HepG2 (cell line): ENCODE results near the gene CRHR1. TPM values are rescaled to one million over a fixed set of nuclear protein-coding genes. Genes with fewer than 3 reads are reported as not detected.

Experiments used
- ATAC-seq: fragments of 200-7000 bp; cut with Tn5 transposase; 3 replicates; pipeline ENCODE4 v1.9.1; 2020; ENCODE audit warnings: mild to moderate bottlenecking, moderate library complexity
- BruUV-seq: library from RNA; stranded (reverse); fragments of 400-500 nt; replicated peaks from 2 replicates; lab custom pipeline; 2021; lab: Mats Ljungman, UMichigan
- CTCF ChIA-PET: fragments of 300-600 bp; formaldehyde crosslinking; extraction: SDS; loops from one replicate; lab custom pipeline; 2021; ENCODE audit warnings: low total read pairs, inconsistent platforms, low intra/inter-chr PET ratio; lab: Yijun Ruan, JAX
- POLR2A ChIA-PET: fragments of 350-600 bp; sonication (Branson Sonifier 250); formaldehyde crosslinking; loops from one replicate; lab custom pipeline; 2020; ENCODE audit warnings: antibody characterized with exemption, inconsistent platforms; lab: Yijun Ruan, JAX
- DNase-seq: peaks from one replicate; pipeline ENCODE4 v3.0.0-alpha.2; 2015; ENCODE audit warnings: low spot score
- FAIRE-seq: peaks from 3 replicates; lab custom pipeline; 2011; peaks lifted over from hg19 to GRCh38; lab: Jason Lieb, UNC
- H2AFZ ChIP-seq: one replicate; pipeline ENCODE4 v1.6.1; 2011; ENCODE audit warnings: low read length, inconsistent platforms
- H3K27ac ChIP-seq: fragments of 300-600 bp; 3 replicates; pipeline ENCODE4 v1.8.0; 2011; ENCODE audit warnings: mixed run types, mild to moderate bottlenecking, mixed read lengths, low read length, inconsistent platforms; ENCODE audit not compliant: insufficient read depth; ENCODE audit errors: extremely low read length
- H3K27me3 ChIP-seq, 2 experiments: fragments of 200-600 bp in 1 of 2; 2 replicates in 1 of 2; 3 replicates in 1 of 2; pipeline versions ENCODE4 v1.6.0 to v1.8.0; 2011; ENCODE audit warnings: low read length in 2 of 2, mild to moderate bottlenecking in 2 of 2, moderate library complexity in 2 of 2, inconsistent platforms in 1 of 2; ENCODE audit not compliant: insufficient read depth in 2 of 2, control insufficient read depth in 1 of 2
- H3K36me3 ChIP-seq, 2 experiments: fragments of 200-600 bp in 1 of 2; replicated peaks in 1 of 2; 2 replicates in 1 of 2; 3 replicates in 1 of 2; pipeline versions ENCODE4 v1.5.1 to v1.8.0; 2011; ENCODE audit warnings: low read length in 2 of 2, inconsistent platforms in 1 of 2; ENCODE audit not compliant: insufficient read depth in 2 of 2, control insufficient read depth in 1 of 2
- H3K4me1 ChIP-seq: 2 replicates; pipeline ENCODE4 v1.5.1; 2012; ENCODE audit warnings: low read length, inconsistent platforms; ENCODE audit not compliant: insufficient read depth
- H3K4me2 ChIP-seq: 2 replicates; pipeline ENCODE4 v1.6.0; 2011; ENCODE audit warnings: low read depth, low read length, inconsistent platforms
- H3K4me3 ChIP-seq, 3 experiments: fragments of 200-600 bp in 1 of 3; sonication (generic), shearing (Covaris generic) in 1 of 3; replicated peaks in 1 of 3; 2 replicates each; pipeline ENCODE4 v1.5.1; 2011 to 2016; ENCODE audit warnings: low read length in 3 of 3, inconsistent platforms in 2 of 3, low read depth in 2 of 3, mild to moderate bottlenecking in 2 of 3, control low read depth in 1 of 3, mixed read lengths in 1 of 3; ENCODE audit not compliant: insufficient read depth in 1 of 3
- H3K79me2 ChIP-seq: one replicate; pipeline ENCODE4 v1.6.1; 2011; ENCODE audit warnings: low read length, inconsistent platforms; ENCODE audit not compliant: insufficient read depth
- H3K9ac ChIP-seq: 2 replicates; pipeline ENCODE4 v1.6.0; 2011; ENCODE audit warnings: mild to moderate bottlenecking, low read depth, low read length, inconsistent platforms; ENCODE audit not compliant: insufficient read depth
- H3K9me3 ChIP-seq: 2 replicates; pipeline ENCODE4 v1.5.1; 2012; ENCODE audit warnings: mild to moderate bottlenecking, low read length
- H4K20me1 ChIP-seq: 2 replicates; pipeline ENCODE4 v1.6.0; 2011; ENCODE audit warnings: inconsistent platforms, mild to moderate bottlenecking, low read length, moderate library complexity; ENCODE audit not compliant: insufficient read depth
- KDM2A ChIP-seq: sonication (generic); formaldehyde crosslinking; IDR thresholded peaks from 2 replicates; pipeline ENCODE4 v1.4.0; 2020; ENCODE audit warnings: low read depth, missing genetic modification reagents, borderline replicate concordance
- MTF1 ChIP-seq: sonication (generic); formaldehyde crosslinking; IDR thresholded peaks from 2 replicates; pipeline ENCODE4 v1.5.0; 2020; ENCODE audit warnings: missing genetic modification reagents
- NBN ChIP-seq: fragments of 450-650 bp; conservative IDR thresholded peaks from 2 replicates; pipeline ENCODE4 v1.6.1; 2017
- SRSF1 ChIP-seq: fragments of 200-400 bp; formaldehyde crosslinking; optimal IDR thresholded peaks from 2 replicates; pipeline ENCODE3; 2017; ENCODE audit warnings: mild to moderate bottlenecking, low read depth, low read length, moderate library complexity
- ZNF557 ChIP-seq: sonication (generic); formaldehyde crosslinking; IDR thresholded peaks from 2 replicates; pipeline ENCODE4 v1.4.0; 2020; ENCODE audit warnings: missing genetic modification reagents
- ZNF597 ChIP-seq: sonication (generic); formaldehyde crosslinking; IDR thresholded peaks from 2 replicates; pipeline ENCODE4 v1.5.0; 2020; ENCODE audit warnings: missing genetic modification reagents
- ZNF652 ChIP-seq: IDR thresholded peaks from 2 replicates; pipeline ENCODE4 v1.6.1; 2016; ENCODE audit warnings: low read depth, borderline replicate concordance
- WGBS: methylation state at CpG from one replicate; pipeline ENCODE4 v1.1.6; 2017; ENCODE audit warnings: low lambda C conversion rate; 5-methylcytosine and 5-hydroxymethylcytosine counted together
- in situ Hi-C: cut with HindIII; loops from 2 replicates; pipeline ENCODE4 v1.10.0; 2017; ENCODE audit warnings: low pct_unique_long_range_greater_than_20kb; ENCODE audit not compliant: extremely low pct_ligation_motif_present
- intact Hi-C: fragments of 100-400 bp; cut with micrococcal nuclease; formaldehyde crosslinking; loops from one replicate; pipeline ENCODE4 v1.10.0; 2022; ENCODE audit not compliant: unreplicated experiment
- polyA plus RNA-seq, 8 experiments: library from polyadenylated mRNA; depleted of rRNA in 3 of 8; stranded (reverse) in 7 of 8; unstranded in 1 of 8; fragments of >200 nt; fragmentation: Illumina TruSeq in 4 of 8; extraction: Trizol in 4 of 8; gene quantifications; 2 replicates each; pipeline versions ENCODE4 v1.2.1 to v1.2.3, GENCODE V29; 2011 to 2016; ENCODE audit warnings: low read depth in 4 of 8, missing spikeins in 1 of 8, mixed read lengths in 1 of 8; ENCODE audit not compliant: insufficient read depth in 1 of 8
- total RNA-seq, 5 experiments: library from RNA; depleted of rRNA; stranded (reverse); fragments of >200 nt; fragmentation: Illumina TruSeq; extraction: Trizol; gene quantifications; 2 replicates each; pipeline ENCODE4 v1.2.3, GENCODE V29; 2016; ENCODE audit warnings: low read depth in 1 of 5
- TF ChIP-seq, protein P1 (sequence below): sonication (generic); formaldehyde crosslinking; IDR thresholded peaks from 2 replicates; pipeline ENCODE4 v1.4.0; 2020; ENCODE audit warnings: mild to moderate bottlenecking, missing genetic modification reagents
- TF ChIP-seq, protein P2 (sequence below): sonication (generic); formaldehyde crosslinking; IDR thresholded peaks from 2 replicates; pipeline ENCODE4 v1.4.0; 2020; ENCODE audit warnings: low read depth, missing genetic modification reagents

CRHR1 gene
- total and polyA plus RNA-seq, 2 of the 13 experiments (the other 11 are each of a cell fraction or from before 2014, with no cell fraction given): not detected

DNA sequence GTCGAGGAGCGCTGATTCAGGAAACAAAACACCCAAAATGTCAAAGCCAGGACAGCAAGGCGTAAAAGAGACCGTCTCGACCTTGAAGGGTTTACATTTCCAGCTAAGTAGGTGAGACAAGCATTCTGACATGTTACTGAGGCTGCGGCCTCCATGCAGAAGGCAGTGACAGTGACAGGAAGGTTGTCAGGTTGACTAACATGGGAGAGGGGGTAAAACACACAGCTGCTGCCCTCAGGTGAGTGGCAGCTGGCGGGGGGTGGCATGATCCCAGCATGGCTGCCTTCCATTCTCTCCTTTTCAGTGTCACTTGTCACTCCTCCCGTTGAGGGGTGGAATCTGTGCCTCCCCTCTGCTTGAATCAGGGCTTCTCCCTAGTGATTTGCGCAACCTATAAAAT, 31.9 kb upstream of the CRHR1 start:
- H3K9me3 ChIP-seq: no peaks in the 10 kb centered on the region
- no peaks in the 10 kb centered on the region for H3K36me3 ChIP-seq
- ATAC-seq: no peak
- H3K27ac ChIP-seq: no peak overlapping the region
- WGBS: 10% methylated on average over 9 of the region's 9 CpGs
- H3K9ac ChIP-seq: no peak overlapping the region
- TF ChIP-seq, protein P1, sequence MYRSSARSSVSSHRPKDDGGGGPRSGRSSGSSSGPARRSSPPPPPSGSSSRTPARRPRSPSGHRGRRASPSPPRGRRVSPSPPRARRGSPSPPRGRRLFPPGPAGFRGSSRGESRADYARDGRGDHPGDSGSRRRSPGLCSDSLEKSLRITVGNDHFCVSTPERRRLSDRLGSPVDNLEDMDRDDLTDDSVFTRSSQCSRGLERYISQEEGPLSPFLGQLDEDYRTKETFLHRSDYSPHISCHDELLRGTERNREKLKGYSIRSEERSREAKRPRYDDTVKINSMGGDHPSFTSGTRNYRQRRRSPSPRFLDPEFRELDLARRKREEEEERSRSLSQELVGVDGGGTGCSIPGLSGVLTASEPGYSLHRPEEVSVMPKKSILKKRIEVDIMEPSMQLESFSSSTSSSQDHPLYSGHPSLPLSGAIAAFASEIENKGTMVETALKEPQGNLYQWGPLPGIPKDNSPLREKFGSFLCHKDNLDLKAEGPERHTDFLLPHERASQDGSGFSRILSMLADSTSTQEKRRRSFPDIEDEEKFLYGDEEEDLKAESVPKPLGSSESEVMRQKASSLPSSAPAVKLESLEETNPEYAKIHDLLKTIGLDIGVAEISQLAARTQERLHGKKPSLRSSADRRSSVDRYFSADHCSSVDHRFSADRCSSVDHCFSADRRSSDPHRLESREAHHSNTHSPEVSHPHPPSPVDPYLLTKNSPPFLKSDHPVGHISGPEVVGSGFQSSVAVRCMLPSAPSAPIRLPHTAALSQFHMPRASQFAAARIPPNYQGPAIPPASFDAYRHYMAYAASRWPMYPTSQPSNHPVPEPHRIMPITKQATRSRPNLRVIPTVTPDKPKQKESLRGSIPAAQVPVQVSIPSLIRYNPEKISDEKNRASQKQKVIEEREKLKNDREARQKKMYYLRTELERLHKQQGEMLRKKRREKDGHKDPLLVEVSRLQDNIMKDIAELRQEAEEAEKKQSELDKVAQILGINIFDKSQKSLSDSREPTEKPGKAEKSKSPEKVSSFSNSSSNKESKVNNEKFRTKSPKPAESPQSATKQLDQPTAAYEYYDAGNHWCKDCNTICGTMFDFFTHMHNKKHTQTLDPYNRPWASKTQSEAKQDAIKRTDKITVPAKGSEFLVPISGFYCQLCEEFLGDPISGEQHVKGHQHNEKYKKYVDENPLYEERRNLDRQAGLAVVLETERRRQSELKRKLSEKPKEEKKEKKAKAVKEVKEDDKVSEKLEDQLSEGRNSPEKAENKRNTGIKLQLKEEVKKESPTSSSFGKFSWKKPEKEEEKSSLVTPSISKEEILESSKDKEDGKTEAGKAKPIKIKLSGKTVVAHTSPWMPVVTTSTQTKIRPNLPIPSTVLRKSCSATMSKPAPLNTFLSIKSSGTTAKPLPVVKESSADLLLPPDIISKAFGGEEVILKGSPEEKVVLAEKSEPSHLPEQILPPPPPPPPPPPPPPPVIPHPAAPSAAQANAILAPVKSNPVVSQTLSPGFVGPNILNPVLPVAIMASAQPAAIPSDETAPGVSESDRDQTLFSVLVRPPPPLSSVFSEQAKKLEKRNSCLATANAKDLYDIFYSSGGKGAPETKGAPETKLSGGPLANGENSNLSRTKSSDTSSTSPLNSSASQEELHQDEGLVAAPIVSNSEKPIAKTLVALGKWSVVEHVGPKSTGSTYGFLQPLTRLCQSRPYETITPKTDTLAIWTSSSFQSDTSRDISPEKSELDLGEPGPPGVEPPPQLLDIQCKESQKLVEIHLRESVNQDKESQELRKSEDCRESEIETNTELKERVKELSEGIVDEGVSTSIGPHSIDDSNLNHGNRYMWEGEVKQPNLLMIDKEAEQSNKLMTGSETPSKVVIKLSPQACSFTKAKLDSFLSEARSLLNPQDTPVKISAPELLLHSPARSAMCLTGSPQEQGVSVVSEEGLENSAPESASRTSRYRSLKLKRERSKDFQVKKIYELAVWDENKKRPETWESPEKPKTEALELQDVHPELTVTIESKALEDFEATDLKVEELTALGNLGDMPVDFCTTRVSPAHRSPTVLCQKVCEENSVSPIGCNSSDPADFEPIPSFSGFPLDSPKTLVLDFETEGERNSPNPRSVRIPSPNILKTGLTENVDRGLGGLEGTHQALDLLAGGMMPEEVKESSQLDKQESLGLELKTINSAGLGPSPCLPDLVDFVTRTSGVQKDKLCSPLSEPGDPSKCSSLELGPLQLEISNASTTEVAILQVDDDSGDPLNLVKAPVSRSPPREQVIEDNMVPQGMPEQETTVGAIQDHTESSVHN (CRISPR knock-in tag): no peak
- TF ChIP-seq ZNF652 (CRISPR knock-in tag) (no peak), MTF1 (CRISPR knock-in tag) (no peak), NBN (no peak), ZNF597 (CRISPR knock-in tag) (no peak), ZNF557 (CRISPR knock-in tag) (no peak), KDM2A (CRISPR knock-in tag) (no peak), SRSF1 (no peak)
- TF ChIP-seq, protein P2, sequence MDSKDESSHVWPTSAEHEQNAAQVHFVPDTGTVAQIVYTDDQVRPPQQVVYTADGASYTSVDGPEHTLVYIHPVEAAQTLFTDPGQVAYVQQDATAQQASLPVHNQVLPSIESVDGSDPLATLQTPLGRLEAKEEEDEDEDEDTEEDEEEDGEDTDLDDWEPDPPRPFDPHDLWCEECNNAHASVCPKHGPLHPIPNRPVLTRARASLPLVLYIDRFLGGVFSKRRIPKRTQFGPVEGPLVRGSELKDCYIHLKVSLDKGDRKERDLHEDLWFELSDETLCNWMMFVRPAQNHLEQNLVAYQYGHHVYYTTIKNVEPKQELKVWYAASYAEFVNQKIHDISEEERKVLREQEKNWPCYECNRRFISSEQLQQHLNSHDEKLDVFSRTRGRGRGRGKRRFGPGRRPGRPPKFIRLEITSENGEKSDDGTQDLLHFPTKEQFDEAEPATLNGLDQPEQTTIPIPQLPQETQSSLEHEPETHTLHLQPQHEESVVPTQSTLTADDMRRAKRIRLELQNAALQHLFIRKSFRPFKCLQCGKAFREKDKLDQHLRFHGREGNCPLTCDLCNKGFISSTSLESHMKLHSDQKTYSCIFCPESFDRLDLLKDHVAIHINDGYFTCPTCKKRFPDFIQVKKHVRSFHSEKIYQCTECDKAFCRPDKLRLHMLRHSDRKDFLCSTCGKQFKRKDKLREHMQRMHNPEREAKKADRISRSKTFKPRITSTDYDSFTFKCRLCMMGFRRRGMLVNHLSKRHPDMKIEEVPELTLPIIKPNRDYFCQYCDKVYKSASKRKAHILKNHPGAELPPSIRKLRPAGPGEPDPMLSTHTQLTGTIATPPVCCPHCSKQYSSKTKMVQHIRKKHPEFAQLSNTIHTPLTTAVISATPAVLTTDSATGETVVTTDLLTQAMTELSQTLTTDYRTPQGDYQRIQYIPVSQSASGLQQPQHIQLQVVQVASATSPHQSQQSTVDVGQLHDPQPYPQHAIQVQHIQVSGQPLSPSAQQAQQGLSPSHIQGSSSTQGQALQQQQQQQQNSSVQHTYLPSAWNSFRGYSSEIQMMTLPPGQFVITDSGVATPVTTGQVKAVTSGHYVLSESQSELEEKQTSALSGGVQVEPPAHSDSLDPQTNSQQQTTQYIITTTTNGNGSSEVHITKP (CRISPR knock-in tag): no peak
- H3K4me2 ChIP-seq: no peak overlapping the region
- no peaks in the 10 kb centered on the region for H3K79me2 ChIP-seq
- no peak overlapping the region for H3K4me3 ChIP-seq
- H3K27me3 ChIP-seq: peaks cover 8 to 74% of the 10 kb centered on the region in 2 experiments
- no peak for DNase-seq
- no peak overlapping the region for H2AFZ ChIP-seq
- CTCF ChIA-PET: no interaction called here
- POLR2A ChIA-PET: no interaction called here
- no peak for FAIRE-seq
- H4K20me1 ChIP-seq: no peaks in the 10 kb centered on the region; the same call in 1 of the 2 replicates
- intact Hi-C loops: no loop called here
- no peaks in the 10 kb centered on the region for H3K4me1 ChIP-seq
- BruUV-seq: no TSS peak
- in situ Hi-C loops: loop anchor here (5.0 kb wide), 1 partner anchor 50 kb away; no protein-coding TSS in a partner anchor
